Measurements from ENCODE around the gene ZFAND2A.

GRCh38 chr7:1129431-1129830, 30.6 kb downstream of the ZFAND2A start:
- TF ChIP-seq CTCF (optimal IDR thresholded peaks at IDR 0.05 in 1 of 3, IDR thresholded peaks at IDR 0.05 in 1 of 3, conservative IDR thresholded peaks at IDR 0.05 in 1 of 3; ENCODE audit: extremely low read depth in 1 of 3, insufficient read depth in 2 of 3, low read length in 3 of 3) (no peak), EZH2 (IDR thresholded peaks at IDR 0.05; ENCODE audit: low read length) (no peak)

All from keratinocyte (primary cell).